ENCODE results near the gene PTP4A2. TPM values are rescaled to one million over a fixed set of nuclear protein-coding genes. Genes with fewer than 3 reads are reported as not detected.
A peak's percentile ranks its signal among the peaks of the same experiment; 100 is the strongest.

PTP4A2 gene
- total RNA-seq, 1 experiment from 2014 or later, result 366 TPM

- DNase-seq, result peak; percentile 16
- H3K36me3 Mint-ChIP-seq (ENCODE audit: insufficient read depth, unreplicated experiment), result no peaks in the 10 kb centered on the region
- no peak overlapping the region for H3K4me3 Mint-ChIP-seq (ENCODE audit: low read depth, unreplicated experiment)
- BruUV-seq (replicated peaks), result no TSS peak
- intact Hi-C loops (cut with micrococcal nuclease; ENCODE audit: unreplicated experiment), result no loop called here
- H3K27ac Mint-ChIP-seq (ENCODE audit: unreplicated experiment), result no peak overlapping the region
- no peaks in the 10 kb centered on the region for H3K4me1 Mint-ChIP-seq (ENCODE audit: low read depth, unreplicated experiment)
- CTCF ChIA-PET, result interaction anchor here (0.5 to 1.8 kb wide), 8 partner anchors 11 to 632 kb away, joined by 3 to 11 read pairs (median 6); no protein-coding TSS in a partner anchor
- H3K27me3 Mint-ChIP-seq (ENCODE audit: unreplicated experiment), result no peaks in the 10 kb centered on the region
- TF ChIP-seq CTCF (IDR thresholded peaks at IDR 0.05; ENCODE audit: unreplicated experiment), result peak; percentile 28
- H3K9me3 Mint-ChIP-seq (ENCODE audit: low read depth, unreplicated experiment), result no peaks in the 10 kb centered on the region
Measured at GRCh38 chr1:31977385-31978131, 39.4 kb upstream of the PTP4A2 start.

DNA sequence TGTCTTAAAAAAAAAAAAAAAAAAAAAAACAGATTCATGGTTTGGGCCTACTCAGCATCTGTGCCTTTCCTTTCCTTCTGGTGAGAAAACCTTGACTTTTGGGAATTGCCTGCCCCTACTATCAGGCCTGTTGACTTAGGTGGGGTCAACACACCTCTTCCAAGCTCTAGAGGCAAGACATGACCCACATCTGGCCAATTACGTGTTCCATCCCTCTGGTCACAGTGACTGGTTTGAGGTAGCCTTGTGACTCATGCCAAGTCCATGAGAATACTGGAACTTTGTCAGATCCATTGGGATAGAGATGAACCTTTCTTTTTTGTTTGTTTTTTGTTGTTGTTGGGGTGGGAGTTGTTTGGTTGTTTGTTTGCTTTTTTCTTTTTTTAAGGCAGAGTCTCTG, 38.2 kb upstream of the PTP4A2 start:
- H3K36me3 Mint-ChIP-seq (ENCODE audit: insufficient read depth, unreplicated experiment), result no peaks in the 10 kb centered on the region
- TF ChIP-seq CTCF (IDR thresholded peaks at IDR 0.05; ENCODE audit: unreplicated experiment), result no peak
- no peak for DNase-seq
- H3K4me3 Mint-ChIP-seq (ENCODE audit: low read depth, unreplicated experiment), result no peak overlapping the region
- CTCF ChIA-PET, result interaction anchor here (0.7 to 1.8 kb wide), 3 partner anchors 10 to 28 kb away, joined by 5 to 6 read pairs (median 5); no protein-coding TSS in a partner anchor
- no TSS peak for BruUV-seq (replicated peaks)
- no peak overlapping the region for H3K27ac Mint-ChIP-seq (ENCODE audit: unreplicated experiment)
- peaks cover 11% of the 10 kb centered on the region for H3K27me3 Mint-ChIP-seq (ENCODE audit: unreplicated experiment)
- intact Hi-C loops (cut with micrococcal nuclease; ENCODE audit: unreplicated experiment), result no loop called here
- no peaks in the 10 kb centered on the region for H3K9me3 Mint-ChIP-seq (ENCODE audit: low read depth, unreplicated experiment)
- H3K4me1 Mint-ChIP-seq (ENCODE audit: low read depth, unreplicated experiment), result no peaks in the 10 kb centered on the region

DNA sequence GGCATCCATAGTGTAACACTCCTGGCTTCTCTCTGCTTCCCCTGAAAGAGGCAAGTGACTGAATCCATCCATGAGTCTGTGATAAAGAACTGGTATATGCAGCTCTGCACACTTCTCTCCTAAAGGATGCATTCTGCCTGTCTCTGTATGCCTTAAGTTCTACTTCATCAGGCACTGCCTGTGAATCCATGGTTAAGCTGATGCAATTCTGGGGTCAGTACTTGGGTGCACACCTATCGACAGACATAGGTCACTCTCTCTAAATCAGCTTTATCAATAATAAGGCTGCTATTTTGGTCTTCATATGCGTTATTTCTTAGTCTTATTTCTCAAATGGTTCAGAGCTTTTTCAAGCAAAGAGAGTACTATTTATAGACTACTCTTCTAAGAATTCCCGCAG, 32.7 kb upstream of the PTP4A2 start:
- Mint-ChIP-seq H3K9me3 (ENCODE audit: low read depth, unreplicated experiment) (no peaks in the 10 kb centered on the region), H3K4me1 (ENCODE audit: low read depth, unreplicated experiment) (no peaks in the 10 kb centered on the region), H3K36me3 (ENCODE audit: insufficient read depth, unreplicated experiment) (no peaks in the 10 kb centered on the region), H3K27me3 (ENCODE audit: unreplicated experiment) (peaks cover 21% of the 10 kb centered on the region), H3K4me3 (ENCODE audit: low read depth, unreplicated experiment) (no peak overlapping the region), H3K27ac (ENCODE audit: unreplicated experiment) (no peak overlapping the region)
- TF ChIP-seq CTCF (IDR thresholded peaks at IDR 0.05; ENCODE audit: unreplicated experiment), result no peak
- intact Hi-C loops (cut with micrococcal nuclease; ENCODE audit: unreplicated experiment), result no loop called here
- BruUV-seq (replicated peaks), result no TSS peak
- CTCF ChIA-PET, result interaction anchor here (0.5 to 0.6 kb wide), 2 partner anchors 31 to 48 kb away, joined by 3 to 4 read pairs; no protein-coding TSS in a partner anchor
- DNase-seq, result no peak

DNA sequence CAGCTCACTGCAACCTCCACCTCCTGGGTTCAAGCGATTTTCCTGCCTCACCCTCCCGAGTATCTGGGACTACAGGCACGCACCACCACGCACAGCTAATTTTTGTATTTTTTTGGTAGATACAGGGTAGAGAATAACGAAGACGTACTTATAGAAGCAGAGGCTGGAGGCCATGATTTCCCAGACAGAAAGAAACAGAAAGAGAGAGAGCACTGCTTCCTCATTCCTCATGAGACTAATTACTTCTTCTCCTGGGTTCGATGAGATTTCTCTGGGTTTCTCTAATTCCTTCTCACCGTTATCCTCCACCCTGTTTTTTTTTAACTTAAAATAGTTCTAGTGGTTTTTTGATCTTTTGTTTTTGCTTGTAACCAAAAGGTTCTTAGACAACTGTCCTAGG, 23.4 kb upstream of the PTP4A2 start:
- intact Hi-C loops (cut with micrococcal nuclease; ENCODE audit: unreplicated experiment), result loop anchor here (5.0 kb wide), 1 partner anchor 39 kb away; no protein-coding TSS in a partner anchor
- BruUV-seq (replicated peaks), result no TSS peak
- Mint-ChIP-seq H3K36me3 (ENCODE audit: insufficient read depth, unreplicated experiment) (no peaks in the 10 kb centered on the region), H3K4me1 (ENCODE audit: low read depth, unreplicated experiment) (peaks cover 42% of the 10 kb centered on the region), H3K27ac (ENCODE audit: unreplicated experiment) (no peak overlapping the region), H3K27me3 (ENCODE audit: unreplicated experiment) (no peaks in the 10 kb centered on the region), H3K4me3 (ENCODE audit: low read depth, unreplicated experiment) (no peak overlapping the region), H3K9me3 (ENCODE audit: low read depth, unreplicated experiment) (no peaks in the 10 kb centered on the region)
- DNase-seq, result no peak
- TF ChIP-seq CTCF (IDR thresholded peaks at IDR 0.05; ENCODE audit: unreplicated experiment), result no peak
- CTCF ChIA-PET, result interaction anchor here (0.6 kb wide), 1 partner anchor 221 kb away, joined by 5 read pairs; no protein-coding TSS in a partner anchor

Data from Calu3 (cell line).